ENCODE data around the gene SRC. TPM values are rescaled to one million over a fixed set of nuclear protein-coding genes. Genes with fewer than 3 reads are reported as not detected.
A peak's percentile ranks its signal among the peaks of the same experiment; 100 is the strongest.

The SRC gene
- polyA plus RNA-seq, 1 of the 3 experiments (the other 2 are of a cell fraction), result 23.8 TPM

GRCh38 chr20:37317316-37317715 is 28.6 kb upstream of the SRC start:
- no peaks in the 10 kb centered on the region for H3F3A ChIP-seq (replicated peaks; ENCODE audit: insufficient read depth)
- H3K9me2 ChIP-seq, result no peaks in the 10 kb centered on the region
- peak overlapping the region in 1 of 2 experiments; percentile 98; a peak in 2 of 4 replicates for H3K27ac ChIP-seq (ENCODE audit: low read depth in 2 of 2, low read length in 1 of 2)
- no peak overlapping the region for H2AFZ ChIP-seq (ENCODE audit: low read depth)
- no peak overlapping the region for H3K4me2 ChIP-seq
- peaks cover 13% of the 10 kb centered on the region for H3K79me2 ChIP-seq (ENCODE audit: insufficient read depth)
- WGBS (ENCODE audit: low lambda C conversion rate), result 96% methylated on average over 6 of the region's 6 CpGs
- peaks cover 0 to 67% of the 10 kb centered on the region in 2 experiments; a peak in 2 of 4 replicates for H3K4me1 ChIP-seq (ENCODE audit: control insufficient read depth in 1 of 2, insufficient read depth in 2 of 2, low read depth in 1 of 2, low read length in 1 of 2)
- no peaks in the 10 kb centered on the region for H3K27me3 ChIP-seq (ENCODE audit: insufficient read depth)
- CTCF ChIA-PET, result interaction anchor here (0.9 kb wide), 1 partner anchor 27 kb away, joined by 3 read pairs; the partner anchor contains the start of gene MANBAL
- no peak for DNase-seq
- peaks cover 0 to 24% of the 10 kb centered on the region in 2 experiments for H3K36me3 ChIP-seq (replicated peaks in 1 of 2; ENCODE audit: control insufficient read depth in 1 of 2, insufficient read depth in 2 of 2, low read length in 1 of 2)
- no peak for TF ChIP-seq GABPA (IDR thresholded peaks at IDR 0.05; ENCODE audit: low read depth)
- TF ChIP-seq SIN3A (IDR thresholded peaks at IDR 0.05; ENCODE audit: borderline replicate concordance, low read depth, low read length), result no peak
- TF ChIP-seq ZBTB33 (IDR thresholded peaks at IDR 0.05; ENCODE audit: borderline replicate concordance, low read depth), result no peak
- TF ChIP-seq POLR2AphosphoS5 (IDR thresholded peaks at IDR 0.05; ENCODE audit: low read depth, low read length), result no peak
- TF ChIP-seq FOSL2 (IDR thresholded peaks at IDR 0.05; ENCODE audit: borderline replicate concordance, low read depth), result no peak
- TF ChIP-seq IRF3 (IDR thresholded peaks at IDR 0.05; ENCODE audit: low read depth, low read length), result no peak
- TF ChIP-seq TAF1 (IDR thresholded peaks at IDR 0.05; ENCODE audit: borderline replicate concordance, low read depth, low read length), result no peak
- no peak for TF ChIP-seq PBX3 (IDR thresholded peaks at IDR 0.05)
- TF ChIP-seq MXI1 (IDR thresholded peaks at IDR 0.05; ENCODE audit: low read depth, low read length), result no peak
- no peak for TF ChIP-seq RCOR1 (IDR thresholded peaks at IDR 0.05; ENCODE audit: low read length)
- no peak for TF ChIP-seq EZH2phosphoT487 (IDR thresholded peaks at IDR 0.05; ENCODE audit: borderline replicate concordance, low read depth)
- POLR2A ChIA-PET, result no interaction called here
- no peak overlapping the region for H3K9ac ChIP-seq
- H3K9me3 ChIP-seq, result peaks cover 3% of the 10 kb centered on the region; the same call in 1 of the 2 replicates
- no peak overlapping the region for H3K4me3 ChIP-seq (ENCODE audit: low read depth in 2 of 2, low read length in 1 of 2)
- 0 out of 2 replicates have a peak, but pooled peaks cover 2% of the 10 kb centered on the region for H4K20me1 ChIP-seq (ENCODE audit: insufficient read depth)

Measured in SK-N-SH (cell line).